ENCODE measurements around the gene DHX58.

DNA sequence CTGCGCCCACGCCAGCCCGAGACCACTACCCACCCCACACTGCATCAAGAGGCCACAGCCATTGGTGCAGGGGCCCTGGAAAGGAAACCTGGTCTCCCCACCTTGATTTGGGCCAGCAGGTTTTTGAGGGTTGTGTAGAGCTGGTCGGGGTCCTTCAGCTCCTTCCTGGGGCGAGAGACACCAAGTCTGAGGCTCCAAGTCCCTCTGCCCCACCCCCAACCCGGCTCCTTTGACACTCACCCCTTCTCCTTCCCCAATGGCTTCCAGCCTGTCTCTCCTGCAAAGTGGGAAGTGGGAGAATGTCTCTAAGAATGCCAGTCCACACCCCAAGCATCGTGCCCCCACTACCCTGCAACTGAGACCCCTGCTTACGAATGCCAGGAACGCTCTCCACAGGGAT, 1.6 kb upstream of the DHX58 start:
- TF ChIP-seq, protein P1, sequence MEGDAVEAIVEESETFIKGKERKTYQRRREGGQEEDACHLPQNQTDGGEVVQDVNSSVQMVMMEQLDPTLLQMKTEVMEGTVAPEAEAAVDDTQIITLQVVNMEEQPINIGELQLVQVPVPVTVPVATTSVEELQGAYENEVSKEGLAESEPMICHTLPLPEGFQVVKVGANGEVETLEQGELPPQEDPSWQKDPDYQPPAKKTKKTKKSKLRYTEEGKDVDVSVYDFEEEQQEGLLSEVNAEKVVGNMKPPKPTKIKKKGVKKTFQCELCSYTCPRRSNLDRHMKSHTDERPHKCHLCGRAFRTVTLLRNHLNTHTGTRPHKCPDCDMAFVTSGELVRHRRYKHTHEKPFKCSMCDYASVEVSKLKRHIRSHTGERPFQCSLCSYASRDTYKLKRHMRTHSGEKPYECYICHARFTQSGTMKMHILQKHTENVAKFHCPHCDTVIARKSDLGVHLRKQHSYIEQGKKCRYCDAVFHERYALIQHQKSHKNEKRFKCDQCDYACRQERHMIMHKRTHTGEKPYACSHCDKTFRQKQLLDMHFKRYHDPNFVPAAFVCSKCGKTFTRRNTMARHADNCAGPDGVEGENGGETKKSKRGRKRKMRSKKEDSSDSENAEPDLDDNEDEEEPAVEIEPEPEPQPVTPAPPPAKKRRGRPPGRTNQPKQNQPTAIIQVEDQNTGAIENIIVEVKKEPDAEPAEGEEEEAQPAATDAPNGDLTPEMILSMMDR (IDR thresholded peaks at IDR 0.05): no peak
- TF ChIP-seq EZH2 (IDR thresholded peaks at IDR 0.05) (no peak), EZH2phosphoT487 (IDR thresholded peaks at IDR 0.05) (no peak)

Measured in neural progenitor cell (in vitro differentiated cells).